Thyroid gland (tissue), 4 donors: Measurements from ENCODE around the gene CD300LG.

Source experiments
- CTCF ChIP-seq, 6 experiments: fragments of 200-600 bp in 3 of 6; fragments of 450-650 bp in 3 of 6; sonication (generic) in 3 of 6; IDR thresholded peaks; one replicate each; pipeline ENCODE4 v1.5.1; 2016 to 2019; ENCODE audit warnings: antibody characterized with exemption in 6 of 6, mild to moderate bottlenecking in 2 of 6, inconsistent platforms in 1 of 6, moderate library complexity in 1 of 6
- POLR2A ChIP-seq, 2 donors: fragments of 450-650 bp; IDR thresholded peaks; one replicate each; pipeline ENCODE4 v1.6.1; 2017; ENCODE audit warnings: antibody characterized with exemption in 2 of 2, mild to moderate bottlenecking in 2 of 2, moderate library complexity in 1 of 2

GRCh38 chr17:43881758-43882505 is 35.0 kb downstream of the CD300LG start:
- TF ChIP-seq CTCF (IDR thresholded peaks at IDR 0.05), result no peak
- no peak for TF ChIP-seq POLR2A (IDR thresholded peaks at IDR 0.05)
